ENCODE measurements around the gene PIP5KL1. TPM values are rescaled to one million over a fixed set of nuclear protein-coding genes. Genes with fewer than 3 reads are reported as not detected.

Gene PIP5KL1
- total and polyA plus RNA-seq, 2 of the 8 experiments (the other 6 are each of a cell fraction or from before 2014, with no cell fraction given): 13.4 to 15.4 TPM

DNA sequence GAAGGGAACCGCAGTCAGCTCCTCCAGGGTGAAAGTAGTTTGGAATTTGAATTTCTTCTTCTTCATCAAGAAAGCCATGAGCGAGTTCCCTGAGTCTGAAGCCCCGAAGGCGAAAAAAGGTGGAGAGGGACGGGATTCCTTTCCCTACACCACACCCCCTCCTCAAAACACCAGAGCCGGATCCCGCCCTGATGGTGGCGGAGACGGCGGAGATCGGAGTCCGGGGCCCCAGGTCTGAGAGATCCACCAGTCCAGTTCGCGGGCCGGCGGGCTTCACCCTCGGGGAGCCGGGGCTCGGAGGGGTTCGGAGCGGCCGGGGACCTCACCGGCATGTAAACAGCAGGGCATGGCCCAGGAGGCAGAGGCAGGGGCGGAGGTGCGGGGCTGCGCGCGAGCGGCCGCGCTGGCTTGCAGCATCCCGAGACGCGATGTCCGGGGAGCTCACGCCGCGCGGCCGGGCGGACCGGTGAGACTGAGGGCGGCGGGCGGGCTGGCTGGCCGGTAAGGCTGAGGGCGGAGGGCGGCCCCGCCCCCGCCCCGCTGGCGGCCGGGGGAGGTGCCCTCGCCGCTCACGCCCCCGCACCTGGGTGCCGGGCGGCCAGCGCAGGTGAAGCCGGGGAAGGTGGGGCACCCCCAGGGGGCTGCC, 49.6 kb upstream of the PIP5KL1 start (continued):
- no peak for TF ChIP-seq POLR2AphosphoS5 (IDR thresholded peaks at IDR 0.05; ENCODE audit: low read depth, low read length)
- no peak for TF ChIP-seq ZNF274 (IDR thresholded peaks at IDR 0.05; ENCODE audit: borderline replicate concordance, extremely low read depth, low read length)
- no peak for TF ChIP-seq TEAD4 (IDR thresholded peaks at IDR 0.05; ENCODE audit: low read depth, low read length)
- TF ChIP-seq CREB1 (IDR thresholded peaks at IDR 0.05): no peak
- peak; percentile 31 for TF ChIP-seq KDM4A (IDR thresholded peaks at IDR 0.05; ENCODE audit: low read depth, low read length, severe bottlenecking)
- TF ChIP-seq PHF8 (conservative IDR thresholded peaks at IDR 0.05; ENCODE audit: low read depth, low read length): no peak
- no peak for TF ChIP-seq CHD2 (IDR thresholded peaks at IDR 0.05; ENCODE audit: low read length)
- no peak for TF ChIP-seq SAP30 (IDR thresholded peaks at IDR 0.05; ENCODE audit: insufficient read depth, insufficient replicate concordance, low read length)
- TF ChIP-seq, protein P1, sequence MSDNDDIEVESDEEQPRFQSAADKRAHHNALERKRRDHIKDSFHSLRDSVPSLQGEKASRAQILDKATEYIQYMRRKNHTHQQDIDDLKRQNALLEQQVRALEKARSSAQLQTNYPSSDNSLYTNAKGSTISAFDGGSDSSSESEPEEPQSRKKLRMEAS (IDR thresholded peaks at IDR 0.05): 0 out of 2 replicates have a peak, but pooled peaks have one; percentile 10
- TF ChIP-seq YY1 (IDR thresholded peaks at IDR 0.05; ENCODE audit: low read depth, low read length): no peak
